K562 (cell line): ENCODE results near the gene OR2H2. TPM values are rescaled to one million over a fixed set of nuclear protein-coding genes. Genes with fewer than 3 reads are reported as not detected.

Experiments used
- DMBX1 ChIP-seq: fragments of 250-450 bp; sonication (Bioruptor Pico); IDR thresholded peaks from 2 replicates; pipeline ENCODE4 v1.8.0; 2022; ENCODE audit warnings: inconsistent platforms, mild to moderate bottlenecking, moderate library complexity, borderline replicate concordance
- FOXK1 ChIP-seq: sonication (generic); formaldehyde crosslinking; IDR thresholded peaks from 2 replicates; pipeline ENCODE4 v1.8.0; 2022; ENCODE audit warnings: missing genetic modification reagents, mild to moderate bottlenecking, borderline replicate concordance
- GTF2A2 ChIP-seq: IDR thresholded peaks from 2 replicates; pipeline ENCODE4 v1.6.1; 2016; ENCODE audit warnings: mild to moderate bottlenecking, missing genetic modification characterization, missing compliant biosample characterization
- HCFC1 ChIP-seq: IDR thresholded peaks from 2 replicates; pipeline ENCODE4 v1.6.1; 2012; ENCODE audit warnings: low read depth, low read length, improper control_type of control experiment
- HNRNPLL ChIP-seq: fragments of 200-400 bp; formaldehyde crosslinking; IDR thresholded peaks from 2 replicates; pipeline ENCODE4 v1.6.1; 2017; ENCODE audit warnings: low read length, low read depth, mild to moderate bottlenecking; ENCODE audit not compliant: poor library complexity, severe bottlenecking
- KAT7 ChIP-seq: sonication (generic); formaldehyde crosslinking; IDR thresholded peaks from 2 replicates; pipeline ENCODE4 v1.8.0; 2022; ENCODE audit warnings: missing genetic modification reagents, mild to moderate bottlenecking, borderline replicate concordance
- MLX ChIP-seq, 2 experiments: fragments of 450-650 bp in 1 of 2; sonication (generic) in 1 of 2; formaldehyde crosslinking; conservative IDR thresholded peaks; 2 replicates each; pipeline versions ENCODE4 v1.4.0 to v1.8.1; 2020 to 2022; ENCODE audit warnings: mild to moderate bottlenecking in 1 of 2, missing genetic modification reagents in 1 of 2
- NFATC3 ChIP-seq: fragments of 450-650 bp; IDR thresholded peaks from 2 replicates; pipeline ENCODE4 v1.6.1; 2017; ENCODE audit warnings: mild to moderate bottlenecking
- NRF1 ChIP-seq, 2 experiments: fragments of 450-650 bp; IDR thresholded peaks in 1 of 2; conservative IDR thresholded peaks in 1 of 2; 2 replicates each; pipeline ENCODE4 v1.6.1; 2014; ENCODE audit warnings: mild to moderate bottlenecking in 2 of 2
- TFAP4 ChIP-seq: sonication (generic); formaldehyde crosslinking; IDR thresholded peaks from 2 replicates; pipeline ENCODE4 v1.8.0; 2022; ENCODE audit warnings: missing genetic modification reagents, mild to moderate bottlenecking, moderate library complexity, borderline replicate concordance
- VEZF1 ChIP-seq: fragments of 200-800 bp; sonication (Bioruptor generic); IDR thresholded peaks from 2 replicates; pipeline ENCODE4 v1.6.1; 2017; ENCODE audit warnings: missing genetic modification characterization, missing compliant biosample characterization
- ZBTB7A ChIP-seq: IDR thresholded peaks from 2 replicates; pipeline ENCODE4 v1.6.1; 2011; ENCODE audit warnings: low read depth, mild to moderate bottlenecking, low read length, moderate library complexity, borderline replicate concordance; ENCODE audit not compliant: control insufficient read depth
- ZNF165 ChIP-seq: fragments of 250-450 bp; sonication (Bioruptor Pico); IDR thresholded peaks from 2 replicates; pipeline ENCODE4 v1.4.0; 2020; ENCODE audit warnings: borderline replicate concordance
- ZNF232 ChIP-seq: sonication (generic); formaldehyde crosslinking; IDR thresholded peaks from 2 replicates; pipeline ENCODE4 v1.8.0; 2022; ENCODE audit warnings: mild to moderate bottlenecking, missing genetic modification reagents
- ZNF311 ChIP-seq: fragments of 250-450 bp; sonication (Bioruptor Pico); IDR thresholded peaks from 2 replicates; pipeline ENCODE4 v1.4.0; 2020; ENCODE audit warnings: mild to moderate bottlenecking, moderate library complexity
- ZNF76 ChIP-seq: fragments of 250-450 bp; sonication (Bioruptor Pico); IDR thresholded peaks from 2 replicates; pipeline ENCODE4 v1.4.0; 2020; ENCODE audit warnings: mild to moderate bottlenecking, moderate library complexity, borderline replicate concordance
- ZNF830 ChIP-seq: fragments of 250-450 bp; sonication (Bioruptor Pico); IDR thresholded peaks from 2 replicates; pipeline ENCODE4 v1.5.0; 2021; ENCODE audit warnings: mild to moderate bottlenecking
- polyA plus RNA-seq, 8 experiments: library from polyadenylated mRNA; depleted of rRNA in 4 of 8; stranded (reverse) in 5 of 8; unstranded in 3 of 8; fragments of >200 nt; fragmentation: Nextera tagmentation in 2 of 8; fragmentation: Illumina TruSeq in 1 of 8; extraction: Ambion mirVana in 2 of 8; extraction: Trizol in 1 of 8; gene quantifications; 2 replicates each; pipeline versions ENCODE4 v1.2.1 to v1.2.3, GENCODE V29; 2011 to 2014; ENCODE audit warnings: inconsistent platforms in 1 of 8, missing spikeins in 1 of 8
- total RNA-seq, 7 experiments: library from RNA; depleted of rRNA in 6 of 7; stranded (reverse); fragments of >200 nt in 6 of 7; fragmentation: Illumina TruSeq in 2 of 7; extraction: Trizol in 2 of 7; gene quantifications; 2 replicates each; pipeline versions ENCODE4 v1.2.1 to v1.2.3, GENCODE V29; 2011 to 2021; ENCODE audit warnings: low replicate concordance in 1 of 7
- TF ChIP-seq, protein P1 (sequence below): fragments of 450-650 bp; IDR thresholded peaks from 2 replicates; pipeline ENCODE4 v1.6.1; 2014; ENCODE audit warnings: low read depth, mild to moderate bottlenecking, moderate library complexity, borderline replicate concordance
- TF ChIP-seq, protein P2 (sequence below): fragments of 450-650 bp; formaldehyde crosslinking; IDR thresholded peaks from 2 replicates; pipeline ENCODE4 v1.4.0; 2022; ENCODE audit warnings: mild to moderate bottlenecking, moderate library complexity
- TF ChIP-seq, protein P3 (sequence below): IDR thresholded peaks from 3 replicates; pipeline ENCODE4 v1.6.1; 2011; ENCODE audit warnings: borderline replicate concordance, mild to moderate bottlenecking; ENCODE audit not compliant: insufficient read length, insufficient read depth

Gene OR2H2
- total and polyA plus RNA-seq, 9 of the 15 experiments (the other 6 are each of a cell fraction or from before 2014, with no cell fraction given), result not detected

GRCh38 chr6:29627755-29628418, 43.0 kb downstream of the OR2H2 start (continued):
- TF ChIP-seq, protein P1, sequence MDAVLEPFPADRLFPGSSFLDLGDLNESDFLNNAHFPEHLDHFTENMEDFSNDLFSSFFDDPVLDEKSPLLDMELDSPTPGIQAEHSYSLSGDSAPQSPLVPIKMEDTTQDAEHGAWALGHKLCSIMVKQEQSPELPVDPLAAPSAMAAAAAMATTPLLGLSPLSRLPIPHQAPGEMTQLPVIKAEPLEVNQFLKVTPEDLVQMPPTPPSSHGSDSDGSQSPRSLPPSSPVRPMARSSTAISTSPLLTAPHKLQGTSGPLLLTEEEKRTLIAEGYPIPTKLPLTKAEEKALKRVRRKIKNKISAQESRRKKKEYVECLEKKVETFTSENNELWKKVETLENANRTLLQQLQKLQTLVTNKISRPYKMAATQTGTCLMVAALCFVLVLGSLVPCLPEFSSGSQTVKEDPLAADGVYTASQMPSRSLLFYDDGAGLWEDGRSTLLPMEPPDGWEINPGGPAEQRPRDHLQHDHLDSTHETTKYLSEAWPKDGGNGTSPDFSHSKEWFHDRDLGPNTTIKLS, result no peak
- TF ChIP-seq HNRNPLL (no peak), ZBTB7A (peak; percentile 84; the same call in 1 of the 2 replicates), KAT7 (CRISPR knock-in tag) (0 out of 2 replicates have a peak, but pooled peaks have one; percentile 41), NFATC3 (no peak), ZNF311 (no peak), GTF2A2 (tag) (no peak), VEZF1 (CRISPR knock-in tag) (peak; percentile 94), DMBX1 (CRISPR knock-in tag) (no peak), ZNF830 (CRISPR knock-in tag) (no peak), ZNF232 (CRISPR knock-in tag) (no peak), FOXK1 (CRISPR knock-in tag) (no peak), NRF1 (conservative IDR thresholded peaks at IDR 0.05 in 1 of 2, IDR thresholded peaks at IDR 0.05 in 1 of 2) (no peak), TFAP4 (CRISPR knock-in tag) (0 out of 2 replicates have a peak, but pooled peaks have one; percentile 31), HCFC1 (no peak), ZNF165 (CRISPR knock-in tag) (no peak), ZNF76 (CRISPR knock-in tag) (no peak), MLX (CRISPR knock-in tag; conservative IDR thresholded peaks at IDR 0.05) (no peak)
- TF ChIP-seq, protein P2, sequence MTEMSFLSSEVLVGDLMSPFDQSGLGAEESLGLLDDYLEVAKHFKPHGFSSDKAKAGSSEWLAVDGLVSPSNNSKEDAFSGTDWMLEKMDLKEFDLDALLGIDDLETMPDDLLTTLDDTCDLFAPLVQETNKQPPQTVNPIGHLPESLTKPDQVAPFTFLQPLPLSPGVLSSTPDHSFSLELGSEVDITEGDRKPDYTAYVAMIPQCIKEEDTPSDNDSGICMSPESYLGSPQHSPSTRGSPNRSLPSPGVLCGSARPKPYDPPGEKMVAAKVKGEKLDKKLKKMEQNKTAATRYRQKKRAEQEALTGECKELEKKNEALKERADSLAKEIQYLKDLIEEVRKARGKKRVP (CRISPR knock-in tag), result no peak
- TF ChIP-seq, protein P3, sequence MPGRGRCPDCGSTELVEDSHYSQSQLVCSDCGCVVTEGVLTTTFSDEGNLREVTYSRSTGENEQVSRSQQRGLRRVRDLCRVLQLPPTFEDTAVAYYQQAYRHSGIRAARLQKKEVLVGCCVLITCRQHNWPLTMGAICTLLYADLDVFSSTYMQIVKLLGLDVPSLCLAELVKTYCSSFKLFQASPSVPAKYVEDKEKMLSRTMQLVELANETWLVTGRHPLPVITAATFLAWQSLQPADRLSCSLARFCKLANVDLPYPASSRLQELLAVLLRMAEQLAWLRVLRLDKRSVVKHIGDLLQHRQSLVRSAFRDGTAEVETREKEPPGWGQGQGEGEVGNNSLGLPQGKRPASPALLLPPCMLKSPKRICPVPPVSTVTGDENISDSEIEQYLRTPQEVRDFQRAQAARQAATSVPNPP, result no peak
